Measurements from ENCODE around the gene UGT8. TPM values are rescaled to one million over a fixed set of nuclear protein-coding genes. Genes with fewer than 3 reads are reported as not detected.

The UGT8 gene
- total RNA-seq, 1 donor from 2014 or later = not detected

DNA sequence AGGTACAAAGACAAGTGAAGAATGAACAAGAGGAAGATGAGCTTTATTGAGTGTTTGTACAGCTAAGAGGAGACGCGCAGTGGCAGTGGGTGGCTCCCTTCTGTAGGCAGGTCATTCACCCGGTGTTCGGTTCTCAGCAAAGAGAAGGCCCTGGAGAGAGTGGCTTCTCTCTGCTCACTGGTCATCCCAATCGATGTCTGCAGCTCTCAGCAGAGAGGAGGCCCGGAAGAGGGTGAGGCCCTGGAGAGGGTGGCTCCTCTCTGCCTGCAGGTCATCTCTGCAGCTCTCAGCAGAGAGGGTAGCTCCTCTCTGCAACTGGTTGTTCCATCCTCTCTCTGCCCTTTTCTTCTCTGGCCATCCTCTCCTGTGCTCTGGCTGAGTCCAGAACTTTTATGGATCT, 126.5 kb downstream of the UGT8 start:
- H3K4me1 Mint-ChIP-seq (ENCODE audit: low read depth) = no peaks in the 10 kb centered on the region
- no peaks in the 10 kb centered on the region for H3K36me3 Mint-ChIP-seq (ENCODE audit: low read depth)
- no peak for TF ChIP-seq CTCF (IDR thresholded peaks at IDR 0.05)
- no peak for DNase-seq (ENCODE audit: low spot score)
- H3K27ac Mint-ChIP-seq (ENCODE audit: unreplicated experiment) = no peak overlapping the region
- H3K4me3 Mint-ChIP-seq (ENCODE audit: unreplicated experiment) = no peak overlapping the region
- no peaks in the 10 kb centered on the region for H3K27me3 Mint-ChIP-seq (ENCODE audit: low read depth)
- H3K9me3 Mint-ChIP-seq (ENCODE audit: low read depth) = no peaks in the 10 kb centered on the region

GRCh38 chr4:114727461-114727860, 128.9 kb downstream of the UGT8 start:
- H3K36me3 Mint-ChIP-seq (ENCODE audit: low read depth) = no peaks in the 10 kb centered on the region
- H3K4me1 Mint-ChIP-seq (ENCODE audit: low read depth) = no peaks in the 10 kb centered on the region
- H3K9me3 Mint-ChIP-seq (ENCODE audit: low read depth) = no peaks in the 10 kb centered on the region
- H3K4me3 Mint-ChIP-seq (ENCODE audit: unreplicated experiment) = no peak overlapping the region
- no peaks in the 10 kb centered on the region for H3K27me3 Mint-ChIP-seq (ENCODE audit: low read depth)
- no peak overlapping the region for H3K27ac Mint-ChIP-seq (ENCODE audit: unreplicated experiment)
- no peak for TF ChIP-seq CTCF (IDR thresholded peaks at IDR 0.05)
- DNase-seq (ENCODE audit: low spot score) = no peak

Small RNA genes within 50 kb of the gene (microRNA-seq; reads per million reads assigned to microRNA genes)
- not detected for gene MIR577 (ENCODE audit: borderline number of aligned reads)

Measured in chondrocyte (in vitro differentiated cells).